Medulla oblongata (tissue), 1 donor: Measurements from ENCODE around the gene BFSP2.

ENCODE experiments used
- DNase-seq: peaks from one replicate; pipeline ENCODE4 v3.0.0-alpha.2; 2015; ENCODE audit errors: extremely low spot score

Gene BFSP2, protein sequence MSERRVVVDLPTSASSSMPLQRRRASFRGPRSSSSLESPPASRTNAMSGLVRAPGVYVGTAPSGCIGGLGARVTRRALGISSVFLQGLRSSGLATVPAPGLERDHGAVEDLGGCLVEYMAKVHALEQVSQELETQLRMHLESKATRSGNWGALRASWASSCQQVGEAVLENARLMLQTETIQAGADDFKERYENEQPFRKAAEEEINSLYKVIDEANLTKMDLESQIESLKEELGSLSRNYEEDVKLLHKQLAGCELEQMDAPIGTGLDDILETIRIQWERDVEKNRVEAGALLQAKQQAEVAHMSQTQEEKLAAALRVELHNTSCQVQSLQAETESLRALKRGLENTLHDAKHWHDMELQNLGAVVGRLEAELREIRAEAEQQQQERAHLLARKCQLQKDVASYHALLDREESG

DNA sequence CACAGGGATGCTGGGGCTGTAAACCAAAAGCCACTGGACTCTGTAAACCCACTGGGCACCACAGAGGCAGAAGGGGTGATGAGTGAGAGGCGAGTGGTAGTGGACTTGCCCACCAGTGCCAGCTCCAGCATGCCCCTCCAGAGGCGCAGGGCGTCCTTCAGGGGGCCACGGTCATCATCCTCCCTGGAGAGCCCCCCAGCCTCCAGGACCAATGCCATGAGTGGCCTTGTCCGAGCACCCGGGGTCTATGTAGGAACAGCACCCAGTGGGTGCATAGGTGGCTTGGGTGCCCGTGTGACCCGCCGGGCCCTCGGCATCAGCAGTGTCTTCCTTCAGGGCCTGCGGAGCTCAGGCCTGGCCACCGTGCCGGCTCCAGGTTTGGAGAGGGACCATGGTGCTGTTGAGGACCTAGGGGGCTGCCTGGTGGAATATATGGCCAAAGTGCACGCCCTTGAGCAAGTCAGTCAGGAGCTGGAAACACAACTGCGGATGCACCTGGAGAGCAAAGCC lies at the start of gene BFSP2:
TSS of gene BFSP2 (plus strand) at position 51 of the 510 bp plus-strand sequence. CDS start at position 79, 28 bp downstream.
- DNase-seq = no peak

DNA sequence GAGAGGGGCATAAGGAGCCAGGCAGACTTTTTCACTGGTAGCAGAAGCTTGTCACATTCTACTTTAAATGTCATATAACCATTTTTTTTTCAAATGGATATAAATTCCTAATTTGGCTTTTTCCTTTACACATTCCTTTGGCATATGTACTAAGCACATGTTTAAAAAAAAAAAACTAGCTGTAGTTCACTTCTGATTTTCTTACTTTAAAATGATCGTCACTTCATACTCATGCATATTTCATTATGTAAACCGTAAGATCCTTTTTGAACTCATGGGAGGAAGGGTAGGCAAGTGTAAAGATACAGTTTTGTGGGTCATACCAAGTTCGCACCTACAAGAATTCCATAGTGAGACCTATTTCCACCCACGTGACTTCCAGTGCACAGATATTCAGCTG lies 45.1 kb upstream of the BFSP2 start:
- DNase-seq = no peak

DNA sequence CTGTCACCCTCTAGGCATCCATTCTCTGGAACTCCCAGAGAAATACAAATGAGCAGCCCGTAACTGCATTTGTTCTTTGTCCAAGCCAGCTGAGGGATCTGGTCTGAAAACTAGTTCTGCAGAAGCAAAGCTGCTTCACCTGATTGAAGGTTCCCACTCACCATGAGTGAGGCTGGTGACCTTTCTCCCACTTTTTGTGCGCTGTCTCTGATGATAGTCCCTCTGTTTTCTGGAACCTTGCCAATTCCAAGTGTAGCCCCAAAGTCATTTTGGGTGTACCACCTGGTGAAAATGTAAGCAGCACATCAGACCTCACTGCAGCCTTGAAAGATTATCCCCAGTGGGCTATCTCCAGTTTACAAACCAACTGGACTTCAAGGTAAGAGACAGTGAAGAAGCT lies 39.4 kb upstream of the BFSP2 start:
- DNase-seq = no peak

DNA sequence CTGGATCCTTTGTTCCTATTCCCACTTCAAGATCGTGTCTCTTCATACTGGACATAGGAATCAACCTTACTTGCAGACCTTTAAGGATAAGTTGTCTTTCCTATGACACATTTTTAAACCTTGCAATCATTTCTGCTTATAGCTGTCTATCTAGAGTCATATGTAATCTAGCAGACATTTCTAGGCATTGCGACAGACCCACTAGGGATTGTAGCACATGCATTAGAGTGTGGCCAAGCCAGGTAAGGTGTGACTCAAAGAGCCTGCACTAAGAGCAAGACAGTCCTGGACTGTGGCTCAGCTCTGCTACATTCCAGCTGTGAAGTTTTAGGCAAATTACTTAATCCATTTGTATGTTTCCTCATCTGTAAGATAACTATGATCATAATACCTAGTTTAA lies 38.8 kb upstream of the BFSP2 start:
- no peak for DNase-seq

DNA sequence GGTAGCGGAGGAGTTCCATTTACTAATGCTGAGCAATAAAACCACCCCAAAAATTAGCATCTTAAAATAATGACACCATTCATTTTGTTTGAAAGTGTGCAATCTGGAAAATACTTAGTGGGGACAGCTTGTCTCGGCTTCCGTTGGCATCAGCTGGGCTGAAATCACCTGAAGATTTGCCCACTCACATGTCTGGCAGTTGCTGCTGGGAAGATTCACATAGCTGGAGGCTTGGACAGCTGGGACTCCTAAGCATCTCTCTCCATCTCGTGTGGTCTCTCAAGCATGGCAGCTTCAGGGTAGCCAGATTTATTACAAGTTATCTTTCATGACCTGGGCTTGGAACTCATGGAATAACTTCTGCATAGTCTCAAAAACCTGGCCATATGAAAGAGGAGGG lies 38.4 kb upstream of the BFSP2 start:
- DNase-seq = no peak

DNA sequence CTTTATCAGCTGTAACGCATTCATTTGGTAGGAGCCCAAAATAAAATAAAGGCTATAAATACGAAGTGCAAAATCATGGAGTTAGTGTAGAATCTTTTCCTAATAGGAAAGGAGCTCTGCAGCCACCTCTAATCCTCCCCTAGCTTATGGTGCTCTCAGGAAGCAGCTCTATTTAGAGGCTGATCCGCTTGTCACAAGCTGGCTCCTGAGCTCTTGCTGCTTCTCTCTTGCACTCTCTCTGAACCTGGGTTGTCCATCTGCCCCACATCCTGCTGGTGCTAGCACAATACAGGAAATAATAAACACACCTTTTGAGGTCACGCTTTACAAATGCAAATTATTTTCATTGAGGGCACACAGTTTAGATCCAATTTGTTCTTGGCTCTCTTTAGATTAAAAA lies 37.3 kb upstream of the BFSP2 start:
- no peak for DNase-seq

DNA sequence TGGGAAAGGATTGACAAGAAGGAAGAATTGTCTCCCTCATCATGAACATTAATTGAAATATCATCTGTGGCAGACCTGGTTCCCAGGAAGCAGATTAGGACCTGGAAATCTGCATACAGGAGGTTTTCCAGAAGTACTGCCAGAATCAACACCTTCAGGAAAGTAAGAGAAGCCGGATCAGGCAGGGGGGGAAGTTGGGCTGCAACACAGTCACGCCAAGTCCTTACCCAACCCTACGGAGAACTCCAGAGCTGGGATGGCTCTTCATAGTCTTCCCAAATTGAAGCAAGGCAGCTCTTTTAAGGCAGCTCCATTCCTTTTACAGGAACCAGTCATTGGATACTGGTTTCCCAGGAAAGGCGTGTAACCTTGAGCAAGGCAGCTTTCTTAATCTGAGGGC lies 35.2 kb upstream of the BFSP2 start:
- no peak for DNase-seq

DNA sequence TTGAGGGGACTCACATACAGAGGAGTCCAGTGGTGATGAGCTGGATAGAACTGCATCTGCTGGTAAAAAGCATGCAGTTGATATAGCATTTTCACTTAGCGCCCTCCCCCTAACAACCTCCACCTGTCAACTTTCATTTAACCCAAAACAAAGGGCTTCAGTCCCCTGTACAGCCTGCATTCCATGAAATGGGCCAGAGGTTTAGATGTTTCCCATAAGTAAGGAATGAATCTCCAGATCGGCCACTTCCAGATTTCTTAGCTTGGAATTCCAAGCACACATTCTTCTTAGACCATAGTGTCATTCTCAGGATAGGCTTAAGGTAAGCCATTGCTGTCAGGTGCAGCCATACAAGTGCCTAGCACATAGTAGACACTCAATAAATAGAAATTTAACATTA lies 32.9 kb upstream of the BFSP2 start:
- no peak for DNase-seq

DNA sequence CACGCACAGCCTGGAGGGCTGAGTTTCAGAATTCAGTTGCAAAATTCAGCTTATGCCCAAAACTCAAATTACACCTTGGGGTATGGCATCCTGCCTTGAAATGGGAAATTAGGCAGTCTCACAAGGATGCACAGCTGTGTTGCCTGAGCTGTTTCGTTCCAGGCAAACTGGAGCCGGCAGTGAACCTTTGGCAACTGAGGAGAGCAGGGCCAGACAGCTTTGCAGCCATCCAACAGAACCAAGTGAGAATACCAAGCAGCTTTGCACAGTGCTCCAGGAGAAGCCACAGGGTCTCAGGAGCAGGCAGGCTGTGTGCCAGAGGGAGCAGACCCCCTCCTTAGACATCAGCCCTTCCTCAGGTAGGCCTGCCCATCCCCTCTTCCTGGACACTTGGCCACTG lies 32.5 kb upstream of the BFSP2 start:
- DNase-seq = no peak

DNA sequence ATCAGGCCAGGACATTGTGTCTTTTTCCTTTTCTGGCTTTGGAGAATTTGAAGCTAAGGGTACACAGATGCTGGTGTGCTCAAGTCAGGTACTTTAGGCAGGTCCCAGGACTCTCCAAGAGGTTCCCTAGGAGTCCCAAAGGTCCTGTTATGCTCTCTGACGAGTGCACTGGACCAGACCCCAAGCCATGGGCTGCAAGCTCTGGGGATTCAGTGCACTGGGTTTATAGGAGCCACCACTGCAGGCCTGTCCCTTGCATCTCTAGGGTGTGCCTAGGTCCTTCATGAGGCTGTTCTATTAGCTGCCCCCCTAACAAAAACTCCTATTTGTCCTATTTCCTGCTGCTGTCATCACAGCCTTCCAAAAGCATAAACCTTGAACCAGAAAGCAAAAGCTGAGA lies 31.9 kb upstream of the BFSP2 start:
- DNase-seq = no peak

DNA sequence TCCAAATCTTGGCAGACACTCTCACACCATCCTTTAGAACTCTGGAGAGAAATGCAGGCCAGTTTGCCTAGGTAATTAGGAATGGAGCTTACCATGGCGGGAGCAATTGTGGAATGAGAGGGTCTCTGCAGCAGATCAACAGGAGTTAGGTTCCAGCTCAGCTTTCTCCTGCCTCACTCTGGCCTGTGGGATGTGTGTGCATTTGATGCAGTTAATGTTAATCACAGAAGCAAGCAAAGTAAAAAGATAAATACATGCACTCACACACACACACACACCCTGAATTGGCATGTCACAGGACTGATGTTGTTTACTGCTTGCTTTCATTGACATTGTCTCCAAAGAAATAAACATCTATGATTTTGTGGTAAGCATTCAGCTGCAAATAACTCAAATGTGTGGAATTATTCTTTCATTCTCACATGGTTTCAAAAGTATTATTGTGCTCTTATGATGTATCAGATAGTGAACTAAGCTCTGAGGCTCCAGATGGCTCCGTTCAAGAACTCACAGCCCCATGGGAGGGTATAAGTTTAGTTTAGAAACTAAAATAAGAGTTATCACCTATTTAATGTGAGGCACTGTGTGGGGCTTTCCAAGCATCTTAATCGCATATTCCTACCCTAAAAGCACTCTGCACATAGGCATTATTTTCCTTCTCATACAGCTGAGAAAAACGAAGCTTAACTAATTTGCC lies 31.3 kb upstream of the BFSP2 start:
- DNase-seq = no peak

DNA sequence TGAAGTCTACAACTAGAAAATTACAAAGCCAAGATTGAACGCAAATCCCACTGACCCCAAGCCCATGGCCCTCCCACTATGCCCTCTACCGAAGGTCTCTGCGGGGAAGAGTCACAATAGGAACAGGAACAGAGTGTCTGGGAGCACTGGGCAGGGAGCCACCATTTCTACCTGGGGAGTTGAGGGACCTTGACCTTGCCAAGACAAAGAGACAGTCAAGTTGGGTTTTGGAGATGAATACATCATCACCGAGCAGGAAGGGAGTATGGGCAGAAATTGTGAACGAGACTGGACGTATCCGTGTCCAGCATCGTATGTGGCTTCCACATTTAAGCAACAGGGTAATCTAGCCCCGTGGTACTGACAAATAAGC lies 30.8 kb upstream of the BFSP2 start:
- DNase-seq = no peak

DNA sequence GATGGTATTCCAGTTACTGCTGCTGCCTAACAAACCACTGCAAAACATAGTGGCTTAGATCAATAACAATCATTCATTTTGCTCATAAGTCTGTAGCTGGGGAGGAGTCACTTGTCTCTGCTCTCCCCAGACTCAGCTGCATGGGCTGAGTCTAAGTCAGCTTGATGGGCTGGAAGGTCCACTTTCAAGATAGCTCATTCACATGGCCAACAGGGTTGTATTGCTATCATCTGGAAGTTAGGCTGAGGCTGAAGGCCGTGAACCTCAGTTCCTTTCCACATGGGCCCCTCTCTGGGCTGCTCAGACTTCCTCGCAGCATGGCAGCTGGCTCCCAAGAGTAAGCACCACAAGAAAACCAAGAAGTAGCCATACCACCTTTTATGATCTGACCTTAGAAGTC lies 28.7 kb upstream of the BFSP2 start:
- no peak for DNase-seq

DNA sequence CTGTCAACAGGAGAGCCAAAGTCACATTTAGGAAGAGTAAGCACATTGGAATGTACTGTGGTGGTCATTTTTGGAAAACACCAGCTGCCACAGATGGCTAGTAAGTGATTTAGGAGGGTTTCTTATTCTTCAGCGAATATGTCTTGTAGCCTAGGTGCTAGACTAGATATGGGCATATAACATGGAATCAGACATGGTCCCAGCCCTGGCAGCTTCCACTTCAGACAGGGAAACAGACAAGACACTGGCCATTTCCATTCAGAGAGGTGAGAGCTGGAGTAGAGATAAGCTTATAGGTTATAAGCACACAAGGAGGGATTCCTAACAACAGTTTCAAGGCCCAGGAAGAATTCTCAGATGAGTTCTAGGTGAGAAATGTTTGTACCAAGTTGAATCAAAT lies 28.2 kb upstream of the BFSP2 start:
- no peak for DNase-seq

DNA sequence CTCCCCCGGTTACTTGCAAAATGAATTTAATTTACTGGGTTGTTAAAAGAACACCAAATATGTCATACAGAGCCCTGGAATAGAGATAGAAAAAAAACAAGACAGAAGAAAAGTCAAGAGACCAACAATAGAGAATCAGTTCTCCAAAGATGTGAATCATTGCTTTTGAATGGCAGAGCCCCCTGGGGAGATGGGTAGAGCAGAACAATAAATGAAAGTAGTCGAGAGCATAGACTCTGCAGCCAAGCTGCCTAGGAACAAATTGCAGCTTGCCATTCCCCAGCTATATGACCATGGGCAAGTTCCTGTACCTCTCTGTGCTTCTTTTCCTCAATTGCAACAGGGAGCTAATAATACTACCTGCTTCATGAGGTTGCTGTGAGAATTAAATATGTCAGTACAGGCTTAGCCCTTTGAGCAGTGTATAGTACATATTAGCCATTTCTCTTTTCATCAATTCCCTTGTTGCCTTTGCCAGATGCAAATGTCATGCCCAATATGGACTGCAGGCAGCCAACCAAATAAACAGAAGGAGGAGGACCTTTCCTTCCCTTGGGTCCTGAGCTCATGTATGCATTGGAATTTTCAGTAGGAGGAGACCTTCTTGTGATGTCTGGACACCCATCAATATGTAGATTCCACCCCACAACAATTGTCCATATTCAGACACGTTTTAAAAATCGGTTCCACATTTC lies 25.0 kb upstream of the BFSP2 start:
- DNase-seq = no peak

DNA sequence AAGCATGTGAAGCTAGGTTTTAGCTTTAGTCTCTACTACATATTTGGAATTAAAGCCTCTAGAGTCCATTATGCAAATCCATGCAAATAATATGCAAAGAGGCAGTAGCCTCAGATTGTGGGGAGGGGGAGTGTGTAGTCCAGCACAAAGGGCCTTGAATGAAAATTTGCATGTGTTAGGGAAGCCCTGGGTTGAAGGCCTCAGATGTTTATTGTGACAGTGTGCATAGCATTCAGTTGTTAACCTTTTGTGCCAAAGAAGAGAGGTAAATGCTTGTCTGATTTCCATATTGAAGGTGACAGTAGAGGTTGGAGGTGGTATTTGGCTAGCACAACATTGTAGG lies 24.5 kb upstream of the BFSP2 start:
- DNase-seq = no peak

DNA sequence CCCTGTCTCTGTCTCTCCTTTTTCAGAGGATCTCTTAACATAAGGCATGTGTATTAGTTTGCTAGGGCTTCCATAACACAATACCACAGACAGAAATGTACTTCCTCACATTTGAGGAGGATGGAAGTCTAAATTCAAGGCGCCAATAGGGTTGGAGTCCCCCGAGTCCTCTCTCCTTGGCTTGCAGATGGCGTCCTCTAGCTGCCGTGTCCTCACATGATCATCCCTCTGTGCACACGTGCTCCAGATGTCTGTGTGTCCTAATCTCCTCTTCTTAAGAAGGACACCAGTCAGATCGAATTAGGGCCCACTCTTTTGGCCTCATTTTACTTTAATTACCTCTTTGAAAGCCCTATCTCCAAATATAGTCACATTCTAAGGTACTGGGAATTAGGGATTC lies 23.0 kb upstream of the BFSP2 start:
- no peak for DNase-seq

DNA sequence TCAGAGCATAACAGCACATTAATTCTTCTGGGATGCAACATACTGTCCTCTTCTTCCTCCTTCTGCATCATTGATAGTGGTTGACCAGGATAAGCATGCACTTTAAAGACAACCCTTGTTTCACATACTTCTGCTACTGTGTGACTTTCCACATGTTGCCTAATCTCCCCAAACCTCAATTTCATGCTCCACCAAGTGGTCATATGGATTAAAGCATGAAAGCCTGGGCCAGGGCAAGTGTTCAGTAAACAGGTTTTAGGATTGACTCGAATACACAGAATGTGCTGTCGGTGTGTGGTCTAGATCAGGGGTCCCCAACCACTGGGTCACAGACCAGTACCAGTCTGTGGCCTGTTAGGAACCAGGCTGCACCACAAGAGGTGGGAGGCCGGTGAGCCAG lies 22.5 kb upstream of the BFSP2 start:
- DNase-seq = peak; percentile 70

DNA sequence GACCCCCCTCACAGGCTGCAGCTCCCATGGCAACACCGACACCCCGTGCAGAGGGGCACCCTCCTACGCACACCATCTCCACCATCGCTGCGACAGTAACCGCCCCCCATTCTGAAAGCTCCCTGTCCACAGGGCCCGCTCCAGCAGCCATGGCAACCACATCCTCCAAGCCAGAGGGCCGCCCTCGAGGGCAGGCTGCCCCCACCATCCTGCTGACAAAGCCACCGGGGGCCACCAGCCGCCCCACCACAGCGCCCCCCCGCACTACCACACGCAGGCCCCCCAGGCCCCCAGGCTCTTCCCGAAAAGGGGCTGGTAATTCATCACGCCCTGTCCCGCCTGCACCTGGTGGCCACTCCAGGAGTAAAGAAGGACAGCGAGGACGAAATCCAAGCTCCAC lies 19.9 kb upstream of the BFSP2 start:
- no peak for DNase-seq

DNA sequence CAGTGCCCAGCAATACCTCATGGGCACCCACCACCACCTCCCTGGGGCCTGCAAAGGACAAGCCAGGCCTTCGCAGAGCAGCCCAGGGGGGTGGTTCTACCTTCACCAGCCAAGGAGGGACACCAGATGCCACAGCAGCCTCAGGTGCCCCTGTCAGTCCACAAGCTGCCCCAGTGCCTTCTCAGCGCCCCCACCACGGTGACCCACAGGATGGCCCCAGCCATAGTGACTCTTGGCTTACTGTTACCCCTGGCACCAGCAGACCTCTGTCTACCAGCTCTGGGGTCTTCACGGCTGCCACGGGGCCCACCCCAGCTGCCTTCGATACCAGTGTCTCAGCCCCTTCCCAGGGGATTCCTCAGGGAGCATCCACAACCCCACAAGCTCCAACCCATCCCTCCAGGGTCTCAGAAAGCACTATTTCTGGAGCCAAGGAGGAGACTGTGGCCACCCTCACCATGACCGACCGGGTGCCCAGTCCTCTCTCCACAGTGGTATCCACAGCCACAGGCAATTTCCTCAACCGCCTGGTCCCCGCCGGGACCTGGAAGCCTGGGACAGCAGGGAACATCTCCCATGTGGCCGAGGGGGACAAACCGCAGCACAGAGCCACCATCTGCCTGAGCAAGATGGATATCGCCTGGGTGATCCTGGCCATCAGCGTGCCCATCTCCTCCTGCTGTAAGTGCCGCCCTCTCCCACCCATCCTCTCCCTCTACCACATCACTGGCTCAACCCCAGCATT lies 19.2 kb upstream of the BFSP2 start:
- DNase-seq = no peak

DNA sequence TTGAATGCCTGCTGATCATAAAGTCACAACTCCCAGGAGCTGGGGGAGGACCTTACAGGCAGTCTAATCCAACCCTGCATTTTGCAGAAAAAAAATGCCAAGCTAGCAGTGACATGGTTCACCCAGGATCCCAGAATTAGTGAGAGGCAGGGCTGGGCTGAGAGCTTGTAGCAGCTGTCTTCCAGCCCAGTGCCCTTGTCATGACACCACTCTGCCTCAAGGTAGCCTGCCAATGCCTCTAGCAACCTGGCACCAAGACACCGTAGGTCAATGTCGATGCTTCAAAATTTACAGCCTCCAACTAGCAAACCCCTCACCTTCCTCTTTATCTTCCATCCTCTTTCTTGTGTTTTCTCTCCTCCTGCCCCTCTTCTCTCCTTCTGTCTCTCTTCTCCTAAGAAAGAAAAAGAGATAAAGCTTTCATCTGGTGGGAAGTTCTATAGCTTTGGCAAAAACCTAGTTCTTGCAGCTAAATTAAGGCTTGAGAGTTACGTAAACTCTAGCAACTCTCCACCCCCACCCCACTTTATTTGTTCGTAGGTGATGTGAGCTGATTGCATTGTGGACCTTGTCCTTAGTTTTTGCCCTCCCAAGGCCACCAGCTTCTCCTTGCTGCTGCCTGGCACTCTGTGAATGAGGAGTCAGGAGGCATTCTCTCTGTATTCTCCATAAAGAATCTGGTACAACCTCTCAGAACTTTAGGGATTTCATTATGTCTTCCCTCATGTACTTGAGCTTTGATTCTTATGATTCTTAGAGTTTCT lies 18.3 kb upstream of the BFSP2 start:
- DNase-seq = no peak
